VCaP (cell line): Measurements from ENCODE around the gene PAX5.

Source experiments
- H3K27ac ChIP-seq: fragments of 450-650 bp; 2 replicates; pipeline ENCODE4 v1.5.1; 2017
- CTCF ChIP-seq: fragments of 450-650 bp; conservative IDR thresholded peaks from 2 replicates; pipeline ENCODE4 v1.5.1; 2017; ENCODE audit warnings: mild to moderate bottlenecking, moderate library complexity

The PAX5 gene

GRCh38 chr9:37030611-37030939 is 3.5 kb downstream of the PAX5 start:
- TF ChIP-seq CTCF: no peak
- H3K27ac ChIP-seq: no peak overlapping the region

GRCh38 chr9:37029776-37030610 is 4.1 kb downstream of the PAX5 start:
- no peak overlapping the region for H3K27ac ChIP-seq
- no peak for TF ChIP-seq CTCF

GRCh38 chr9:37029304-37029775 is 4.7 kb downstream of the PAX5 start:
- H3K27ac ChIP-seq: no peak overlapping the region

GRCh38 chr9:37028420-37029031 is 5.5 kb downstream of the PAX5 start:
- TF ChIP-seq CTCF: no peak
- H3K27ac ChIP-seq: peak overlapping the region; percentile 76; the same call in 1 of the 2 replicates

More at GRCh38 chr9:37029304-37029775, 4.7 kb downstream of the PAX5 start:
- no peak for TF ChIP-seq CTCF

- H3K27ac ChIP-seq: peak overlapping the region; percentile 76
Observed at GRCh38 chr9:37027582-37028419, 6.3 kb downstream of the PAX5 start.

GRCh38 chr9:37026931-37027581 is 7.0 kb downstream of the PAX5 start:
- H3K27ac ChIP-seq: peak overlapping the region; percentile 76
- TF ChIP-seq CTCF: no peak

More at GRCh38 chr9:37027582-37028419, 6.3 kb downstream of the PAX5 start:
- TF ChIP-seq CTCF: peak; percentile 36; the same call in 1 of the 2 replicates
